Left lung (tissue), 10 donors: ENCODE results near the gene TGM6. TPM values are rescaled to one million over a fixed set of nuclear protein-coding genes. Genes with fewer than 3 reads are reported as not detected.
A peak's percentile ranks its signal among the peaks of the same experiment; 100 is the strongest.

Source experiments
- ATAC-seq: fragments of 200-7000 bp; cut with Tn5 transposase; one replicate; pipeline ENCODE4 v1.9.1; 2020; ENCODE audit warnings: moderate library complexity
- DNase-seq, 4 donors: peaks; one replicate each; pipeline ENCODE4 v3.0.0-alpha.2; 2013 to 2020
- H3K27ac ChIP-seq, 2 donors: fragments of 200-600 bp; sonication (generic) in 1 of 2; one replicate each; pipeline versions ENCODE4 v1.5.0 to v1.8.0; 2020 to 2021
- H3K27me3 ChIP-seq, 2 donors: fragments of 200-600 bp; sonication (generic) in 1 of 2; one replicate each; pipeline versions ENCODE4 v1.5.0 to v1.8.0; 2020 to 2021
- H3K36me3 ChIP-seq, 2 donors: fragments of 200-600 bp; sonication (generic) in 1 of 2; one replicate each; pipeline versions ENCODE4 v1.5.0 to v1.8.0; 2020 to 2021
- H3K4me1 ChIP-seq, 2 donors: fragments of 200-600 bp; one replicate each; pipeline ENCODE4 v1.8.0; 2021
- H3K4me3 ChIP-seq, 2 donors: fragments of 200-600 bp; sonication (generic) in 1 of 2; one replicate each; pipeline versions ENCODE4 v1.5.0 to v1.8.0; 2020 to 2021; ENCODE audit warnings: mild to moderate bottlenecking in 1 of 2
- H3K9me3 ChIP-seq, 2 donors: fragments of 200-600 bp; sonication (generic) in 1 of 2; one replicate each; pipeline versions ENCODE4 v1.5.0 to v1.8.0; 2020 to 2021
- CTCF ChIP-seq, 2 donors: fragments of 200-600 bp; sonication (generic) in 1 of 2; IDR thresholded peaks; one replicate each; pipeline versions ENCODE4 v1.5.0 to v1.8.0; 2021; ENCODE audit warnings: antibody characterized with exemption in 2 of 2
- intact Hi-C, 2 donors: fragments of 100-400 bp; cut with DNase I; formaldehyde crosslinking; loops; one replicate each; pipeline versions ENCODE4 v1.11.2 to v1.14.2; 2022
- polyA plus RNA-seq, 6 donors: library from polyadenylated mRNA; unstranded; fragments of 120-200 nt; gene quantifications; one replicate each; pipeline ENCODE4 v1.2.1, GENCODE V29; 2013; ENCODE audit not compliant: insufficient read length in 6 of 6
- total RNA-seq, 2 donors: library from RNA; stranded (reverse); fragmentation: NEBNext Ultra II Directional; extraction: Animal tissue kit (Norgen Biotek cat#: 25700); gene quantifications; one replicate each; pipeline ENCODE4 v1.2.1, GENCODE V29; 2021
- donor health status: DM: no; HTN: yes; CAD: no.
- donor health status: DM: no; HTN: no; CAD: no.

TGM6 gene
- total and polyA plus RNA-seq, 8 donors = not detected

- Histone ChIP-seq H3K4me3 (peak overlapping the region; percentile 80 to 86), H3K36me3 (peaks cover 0 to 29% of the 10 kb centered on the region in 2 donors), H3K9me3 (no peaks in the 10 kb centered on the region), H3K4me1 (peaks cover 10 to 33% of the 10 kb centered on the region in 2 donors), H3K27me3 (no peaks in the 10 kb centered on the region), H3K27ac (peak overlapping the region; percentile 93 to 95)
- intact Hi-C loops = no loop called here
- ATAC-seq = peak; percentile 66
- DNase-seq = peak in 2 of 4 donors; percentile 43 to 49
- TF ChIP-seq CTCF (IDR thresholded peaks at IDR 0.05) = no peak
Measured at GRCh38 chr20:2469991-2470422, 89.3 kb downstream of the TGM6 start.

- H3K36me3 ChIP-seq = peaks cover 0 to 23% of the 10 kb centered on the region in 2 donors
- DNase-seq = peak; percentile 97 to 99 (median 98)
- peak; percentile 99 for ATAC-seq
- H3K4me3 ChIP-seq = peak within 1 kb of the TSS; percentile 80 to 86
- no peaks in the 10 kb centered on the region for H3K9me3 ChIP-seq
- TF ChIP-seq CTCF (IDR thresholded peaks at IDR 0.05) = no peak
- no peaks in the 10 kb centered on the region for H3K27me3 ChIP-seq
- H3K4me1 ChIP-seq = peaks cover 10 to 33% of the 10 kb centered on the region in 2 donors
- intact Hi-C loops = no loop called here
- peak within 1 kb of the TSS; percentile 93 to 95 for H3K27ac ChIP-seq
Measured at GRCh38 chr20:2470423-2471193, 89.9 kb downstream of the TGM6 start, which contains the start of gene SNRPB. Gene SNRPB (minus strand): TSS chr20:2470789. CDS start chr20:2470690, 99 bp downstream.

GRCh38 chr20:2473516-2473915, 92.8 kb downstream of the TGM6 start:
- ATAC-seq = no peak
- no peak for TF ChIP-seq CTCF (IDR thresholded peaks at IDR 0.05)
- H3K9me3 ChIP-seq = no peaks in the 10 kb centered on the region
- H3K4me1 ChIP-seq = peaks cover 9 to 20% of the 10 kb centered on the region in 2 donors
- no peaks in the 10 kb centered on the region for H3K27me3 ChIP-seq
- H3K36me3 ChIP-seq = no peaks in the 10 kb centered on the region
- no peak for DNase-seq
- intact Hi-C loops = no loop called here
- no peak overlapping the region for H3K4me3 ChIP-seq
- H3K27ac ChIP-seq = no peak overlapping the region

- intact Hi-C loops = no loop called here
- no peak for TF ChIP-seq CTCF (IDR thresholded peaks at IDR 0.05)
- DNase-seq = no peak
Measured at GRCh38 chr20:2475850-2476741, 95.4 kb downstream of the TGM6 start.

More at GRCh38 chr20:2475850-2476741, 95.4 kb downstream of the TGM6 start:
- Histone ChIP-seq H3K4me1 (peaks cover 0 to 5% of the 10 kb centered on the region in 2 donors), H3K27ac (peak overlapping the region in 1 of 2 donors; percentile 13), H3K27me3 (no peaks in the 10 kb centered on the region), H3K9me3 (peaks cover 0 to 7% of the 10 kb centered on the region in 2 donors), H3K36me3 (peaks cover 0 to 11% of the 10 kb centered on the region in 2 donors), H3K4me3 (no peak overlapping the region)
- ATAC-seq = no peak
